Measurements from ENCODE around the gene TAOK3.

GRCh38 chr12:118189741-118190191 lies 182.9 kb downstream of the TAOK3 start:
- TF ChIP-seq, protein P1, sequence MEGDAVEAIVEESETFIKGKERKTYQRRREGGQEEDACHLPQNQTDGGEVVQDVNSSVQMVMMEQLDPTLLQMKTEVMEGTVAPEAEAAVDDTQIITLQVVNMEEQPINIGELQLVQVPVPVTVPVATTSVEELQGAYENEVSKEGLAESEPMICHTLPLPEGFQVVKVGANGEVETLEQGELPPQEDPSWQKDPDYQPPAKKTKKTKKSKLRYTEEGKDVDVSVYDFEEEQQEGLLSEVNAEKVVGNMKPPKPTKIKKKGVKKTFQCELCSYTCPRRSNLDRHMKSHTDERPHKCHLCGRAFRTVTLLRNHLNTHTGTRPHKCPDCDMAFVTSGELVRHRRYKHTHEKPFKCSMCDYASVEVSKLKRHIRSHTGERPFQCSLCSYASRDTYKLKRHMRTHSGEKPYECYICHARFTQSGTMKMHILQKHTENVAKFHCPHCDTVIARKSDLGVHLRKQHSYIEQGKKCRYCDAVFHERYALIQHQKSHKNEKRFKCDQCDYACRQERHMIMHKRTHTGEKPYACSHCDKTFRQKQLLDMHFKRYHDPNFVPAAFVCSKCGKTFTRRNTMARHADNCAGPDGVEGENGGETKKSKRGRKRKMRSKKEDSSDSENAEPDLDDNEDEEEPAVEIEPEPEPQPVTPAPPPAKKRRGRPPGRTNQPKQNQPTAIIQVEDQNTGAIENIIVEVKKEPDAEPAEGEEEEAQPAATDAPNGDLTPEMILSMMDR (IDR thresholded peaks at IDR 0.05): no peak
- TF ChIP-seq POLR2A (IDR thresholded peaks at IDR 0.05): no peak

Data from breast epithelium (tissue), 3 donors.